ENCODE data around the gene FYB1. TPM values are rescaled to one million over a fixed set of nuclear protein-coding genes. Genes with fewer than 3 reads are reported as not detected.

The FYB1 gene
- total and polyA plus RNA-seq, 2 of the 8 experiments (the other 6 are each of a cell fraction or from before 2014, with no cell fraction given): not detected

DNA sequence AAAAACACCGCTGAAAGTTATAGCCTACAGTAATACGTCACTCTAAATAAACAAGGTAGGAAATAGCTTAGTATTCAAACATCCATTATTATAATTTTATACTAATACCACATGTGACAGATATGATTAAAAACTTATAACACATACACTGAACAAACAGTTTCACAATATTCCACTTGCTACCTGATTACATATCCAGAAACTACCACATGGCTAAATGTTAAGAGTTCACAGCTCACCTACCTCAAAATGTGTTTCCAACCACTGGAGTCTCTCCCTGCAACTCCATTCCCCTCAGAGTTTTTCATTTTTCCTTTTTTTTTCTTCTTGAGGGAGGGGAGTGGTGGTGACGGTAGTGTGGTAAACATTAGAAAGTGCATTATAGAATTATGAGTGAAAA is 157.3 kb downstream of the FYB1 start:
- H2BK120ac ChIP-seq (replicated peaks; ENCODE audit: low read depth, low read length): no peak overlapping the region
- no peak overlapping the region for H2BK5ac ChIP-seq (ENCODE audit: low read depth, low read length)
- H3K9ac ChIP-seq (replicated peaks in 1 of 4; ENCODE audit: extremely low read depth in 1 of 4, low read depth in 3 of 4, low read length in 3 of 4): no peak overlapping the region
- H3K27ac ChIP-seq (ENCODE audit: low read depth, low read length): no peak overlapping the region
- H3K23me2 ChIP-seq (ENCODE audit: low read depth, low read length): no peaks in the 10 kb centered on the region
- no peak overlapping the region for H3K4me2 ChIP-seq (ENCODE audit: insufficient read depth in 1 of 2, low read depth in 2 of 2, low read length in 2 of 2)
- no peak overlapping the region for H3K23ac ChIP-seq (ENCODE audit: insufficient read length)
- H3K27me3 ChIP-seq (replicated peaks in 1 of 4; ENCODE audit: control insufficient read depth in 3 of 4, extremely low read depth in 1 of 4, insufficient read depth in 3 of 4, low read length in 3 of 4): no peaks in the 10 kb centered on the region
- H3K56ac ChIP-seq (replicated peaks; ENCODE audit: insufficient read length, low read depth, low read length): no peak overlapping the region
- H3K4ac ChIP-seq (replicated peaks; ENCODE audit: insufficient read length, low read depth, low read length): no peak overlapping the region
- TF ChIP-seq KDM5A (IDR thresholded peaks at IDR 0.05; ENCODE audit: low read length) (no peak), TBP (IDR thresholded peaks at IDR 0.05; ENCODE audit: low read depth, low read length) (no peak), SRF (IDR thresholded peaks at IDR 0.05; ENCODE audit: low read depth, low read length) (no peak)
- H2BK15ac ChIP-seq (ENCODE audit: low read length): no peak overlapping the region
- H2AFZ ChIP-seq (ENCODE audit: low read length): no peak overlapping the region
- peaks cover 0 to 17% (median 4%) of the 10 kb centered on the region in 4 experiments; a peak in 4 of 8 replicates for H3K36me3 ChIP-seq (ENCODE audit: control insufficient read depth in 2 of 4, insufficient read depth in 4 of 4, low read length in 3 of 4)
- H3K4me1 ChIP-seq (replicated peaks in 1 of 4; ENCODE audit: control insufficient read depth in 3 of 4, insufficient read depth in 4 of 4, low read length in 3 of 4): no peaks in the 10 kb centered on the region
- peaks cover 14 to 15% of the 10 kb centered on the region in 2 experiments for H3K9me3 ChIP-seq (ENCODE audit: insufficient read depth in 2 of 2, low read depth in 1 of 2, low read length in 1 of 2)
- no peak overlapping the region for H4K91ac ChIP-seq (replicated peaks; ENCODE audit: insufficient read length, low read length)
- H3K18ac ChIP-seq (ENCODE audit: extremely low read depth, low read length): no peak overlapping the region
- H3K79me2 ChIP-seq (ENCODE audit: control insufficient read depth in 1 of 2, insufficient read depth in 2 of 2, low read length in 2 of 2): peaks cover 0 to 97% of the 10 kb centered on the region in 2 experiments; a peak in 2 of 4 replicates
- no peaks in the 10 kb centered on the region; the same call in 1 of the 2 replicates for H3K79me1 ChIP-seq (ENCODE audit: low read depth, low read length)
- no peaks in the 10 kb centered on the region for H4K20me1 ChIP-seq (replicated peaks in 1 of 2; ENCODE audit: control insufficient read depth in 1 of 2, insufficient read depth in 2 of 2, low read length in 2 of 2)
- ChIA-PET POLR2A (ENCODE audit: partially characterized antibody) (interaction anchor here (1.0 kb wide), 1 partner anchor 9 kb away, joined by 4 read pairs; no protein-coding TSS in a partner anchor), CTCF (ENCODE audit: partially characterized antibody) (interaction anchor here (0.6 to 1.4 kb wide), 2 partner anchors 19 to 43 kb away, joined by 3 to 4 read pairs; no protein-coding TSS in a partner anchor)
- H2BK20ac ChIP-seq (ENCODE audit: low read length): no peak overlapping the region
- H2BK12ac ChIP-seq (ENCODE audit: low read depth, low read length): no peak overlapping the region
- no peak overlapping the region for H4K8ac ChIP-seq (ENCODE audit: extremely low read depth, insufficient read depth, low read length)
- H3K4me3 ChIP-seq (ENCODE audit: extremely low read depth in 1 of 4, insufficient read depth in 2 of 4, low read depth in 3 of 4, low read length in 4 of 4): no peak overlapping the region
- no peak for DNase-seq (ENCODE audit: low read depth in 1 of 2, low spot score in 2 of 2)
- no peak for FAIRE-seq
- no peak overlapping the region for H3K14ac ChIP-seq (ENCODE audit: insufficient read length)
- no peak overlapping the region for H4K5ac ChIP-seq (ENCODE audit: insufficient read length, low read depth, low read length)
- WGBS, 2 experiments (ENCODE audit: extremely low coverage in 1 of 2, insufficient coverage in 1 of 2, insufficient read length in 1 of 2, insufficient replicate concordance in 2 of 2, low coverage in 1 of 2, low lambda C conversion rate in 2 of 2, missing lambda C conversion rate in 1 of 2): 91% methylated on average over 3 of the region's 3 CpGs; no CpG with 5 or more reads in 1 of the 2 experiments
- no peak overlapping the region for H2AK5ac ChIP-seq (ENCODE audit: low read depth, low read length)

All from H1 (cell line).